ENCODE measurements around the gene STX2. TPM values are rescaled to one million over a fixed set of nuclear protein-coding genes. Genes with fewer than 3 reads are reported as not detected.

Gene STX2
- total RNA-seq, 1 experiment from 2014 or later = 19.0 TPM

DNA sequence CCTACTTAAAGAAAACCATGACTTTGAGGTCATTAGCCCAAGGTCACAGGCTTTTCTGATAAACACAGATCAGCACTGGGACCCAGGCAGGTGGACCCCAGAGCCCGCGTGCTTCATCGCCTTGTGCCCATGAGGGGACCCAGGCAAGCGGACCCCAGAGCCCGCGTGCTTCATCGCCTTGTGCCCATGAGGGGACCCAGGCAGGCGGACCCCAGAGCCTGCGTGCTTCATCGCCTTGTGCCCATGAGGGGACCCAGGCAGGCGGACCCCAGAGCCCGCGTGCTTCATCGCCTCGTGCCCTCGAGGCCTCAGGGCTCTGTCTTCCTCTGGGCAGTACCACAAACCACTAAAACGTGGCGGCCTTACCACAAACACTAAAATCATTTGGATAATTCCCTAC, 31.7 kb downstream of the STX2 start:
- Mint-ChIP-seq H3K36me3 (ENCODE audit: insufficient read depth, unreplicated experiment) (peaks cover 69% of the 10 kb centered on the region), H3K9me3 (ENCODE audit: unreplicated experiment) (no peaks in the 10 kb centered on the region), H3K4me3 (ENCODE audit: unreplicated experiment) (no peak overlapping the region), H3K27me3 (ENCODE audit: insufficient read depth, unreplicated experiment) (no peaks in the 10 kb centered on the region), H3K4me1 (ENCODE audit: insufficient read depth, unreplicated experiment) (no peaks in the 10 kb centered on the region), H3K27ac (ENCODE audit: low read depth, unreplicated experiment) (no peak overlapping the region)
- intact Hi-C loops (cut with micrococcal nuclease) = no loop called here
- no TSS peak for BruUV-seq (replicated peaks)
- ChIA-PET POLR2A (no interaction called here), CTCF (no interaction called here)
- no peak for DNase-seq (ENCODE audit: unreplicated experiment)
- no peak for TF ChIP-seq CTCF (IDR thresholded peaks at IDR 0.05; ENCODE audit: unreplicated experiment)

DNA sequence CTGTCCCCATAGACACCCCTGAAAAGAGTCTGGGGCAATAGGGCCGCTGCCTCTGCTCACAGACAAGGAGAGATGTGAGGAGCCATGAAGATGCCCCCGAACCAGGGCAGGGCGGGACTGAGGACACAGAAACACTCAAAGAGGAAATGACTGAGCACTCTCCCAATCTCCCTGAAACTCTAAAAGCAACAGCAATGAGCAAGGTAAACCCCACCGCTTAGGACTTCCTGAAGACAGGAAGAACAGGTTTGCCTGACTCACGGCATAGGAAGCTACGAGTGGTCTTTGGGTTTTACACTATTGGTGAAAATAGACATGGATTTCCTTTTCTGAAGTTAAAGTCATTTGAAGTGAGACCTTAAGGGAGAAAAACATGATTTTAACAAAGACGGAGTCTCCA, 32.5 kb downstream of the STX2 start:
- Mint-ChIP-seq H3K27ac (ENCODE audit: low read depth, unreplicated experiment) (no peak overlapping the region), H3K4me1 (ENCODE audit: insufficient read depth, unreplicated experiment) (no peaks in the 10 kb centered on the region), H3K9me3 (ENCODE audit: unreplicated experiment) (no peaks in the 10 kb centered on the region), H3K36me3 (ENCODE audit: insufficient read depth, unreplicated experiment) (peaks cover 69% of the 10 kb centered on the region), H3K27me3 (ENCODE audit: insufficient read depth, unreplicated experiment) (no peaks in the 10 kb centered on the region), H3K4me3 (ENCODE audit: unreplicated experiment) (no peak overlapping the region)
- ChIA-PET CTCF (no interaction called here), POLR2A (no interaction called here)
- no TSS peak for BruUV-seq (replicated peaks)
- intact Hi-C loops (cut with micrococcal nuclease) = no loop called here
- TF ChIP-seq CTCF (IDR thresholded peaks at IDR 0.05; ENCODE audit: unreplicated experiment) = no peak
- DNase-seq (ENCODE audit: unreplicated experiment) = no peak

- BruUV-seq (replicated peaks) = no TSS peak
- H3K9me3 Mint-ChIP-seq (ENCODE audit: unreplicated experiment) = no peaks in the 10 kb centered on the region
- peaks cover 70% of the 10 kb centered on the region for H3K36me3 Mint-ChIP-seq (ENCODE audit: insufficient read depth, unreplicated experiment)
- no peaks in the 10 kb centered on the region for H3K4me1 Mint-ChIP-seq (ENCODE audit: insufficient read depth, unreplicated experiment)
- H3K27ac Mint-ChIP-seq (ENCODE audit: low read depth, unreplicated experiment) = no peak overlapping the region
- H3K4me3 Mint-ChIP-seq (ENCODE audit: unreplicated experiment) = no peak overlapping the region
- H3K27me3 Mint-ChIP-seq (ENCODE audit: insufficient read depth, unreplicated experiment) = no peaks in the 10 kb centered on the region
- CTCF ChIA-PET = no interaction called here
- DNase-seq (ENCODE audit: unreplicated experiment) = no peak
- no peak for TF ChIP-seq CTCF (IDR thresholded peaks at IDR 0.05; ENCODE audit: unreplicated experiment)
- POLR2A ChIA-PET = no interaction called here
- intact Hi-C loops (cut with micrococcal nuclease) = no loop called here
Measured at GRCh38 chr12:130805635-130806034, 33.4 kb downstream of the STX2 start.

DNA sequence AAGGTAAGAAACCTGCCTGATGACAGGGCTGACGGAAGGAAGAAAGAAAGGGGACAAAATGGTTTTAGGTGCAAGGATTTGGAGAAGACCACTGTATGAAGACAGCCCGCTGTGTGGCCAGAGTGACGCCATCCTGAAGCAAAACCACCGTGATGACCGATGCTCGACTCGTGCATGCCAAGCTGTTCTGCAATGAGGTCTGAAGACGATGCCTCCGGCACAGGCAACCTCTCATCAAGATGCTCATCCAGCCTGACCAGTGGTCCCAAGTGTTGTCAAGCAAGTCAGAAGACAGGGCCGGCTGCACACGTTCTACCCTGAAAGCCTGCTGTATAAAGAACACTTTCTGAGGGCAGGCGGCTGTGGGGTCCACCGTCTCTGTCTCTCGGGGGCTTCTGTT, 34.8 kb downstream of the STX2 start:
- DNase-seq (ENCODE audit: unreplicated experiment) = no peak
- POLR2A ChIA-PET = no interaction called here
- H3K4me1 Mint-ChIP-seq (ENCODE audit: insufficient read depth, unreplicated experiment) = no peaks in the 10 kb centered on the region

More for the DNA sequence above, 34.8 kb downstream of the STX2 start:
- BruUV-seq (replicated peaks) = no TSS peak
- Mint-ChIP-seq H3K4me3 (ENCODE audit: unreplicated experiment) (no peak overlapping the region), H3K27ac (ENCODE audit: low read depth, unreplicated experiment) (peak overlapping the region; percentile 13), H3K27me3 (ENCODE audit: insufficient read depth, unreplicated experiment) (no peaks in the 10 kb centered on the region), H3K36me3 (ENCODE audit: insufficient read depth, unreplicated experiment) (peaks cover 74% of the 10 kb centered on the region), H3K9me3 (ENCODE audit: unreplicated experiment) (no peaks in the 10 kb centered on the region)
- no peak for TF ChIP-seq CTCF (IDR thresholded peaks at IDR 0.05; ENCODE audit: unreplicated experiment)
- intact Hi-C loops (cut with micrococcal nuclease) = no loop called here
- CTCF ChIA-PET = interaction anchor here (0.6 to 1.6 kb wide), 3 partner anchors 16 to 1793 kb away, joined by 4 read pairs; no protein-coding TSS in a partner anchor

All from MCF 10A (cell line).